ENCODE measurements around the gene RANBP10. TPM values are rescaled to one million over a fixed set of nuclear protein-coding genes. Genes with fewer than 3 reads are reported as not detected.
A peak's percentile ranks its signal among the peaks of the same experiment; 100 is the strongest.

The RANBP10 gene
- total and polyA plus RNA-seq, 2 of the 8 experiments (the other 6 are each of a cell fraction or from before 2014, with no cell fraction given) = 14.2 to 16.8 TPM

GRCh38 chr16:67806428-67807147 is at the start of gene RANBP10, which contains the start of gene TSNAXIP1 (continued):
- TF ChIP-seq SP1 (IDR thresholded peaks at IDR 0.05; ENCODE audit: low read depth, low read length) (peak; percentile 83), CBX5 (IDR thresholded peaks at IDR 0.05; ENCODE audit: low read depth, low read length) (no peak), SIX5 (IDR thresholded peaks at IDR 0.05; ENCODE audit: low read depth, low read length) (peak; percentile 100), POLR2AphosphoS5 (IDR thresholded peaks at IDR 0.05; ENCODE audit: low read depth, low read length) (peak; percentile 77), KDM4A (IDR thresholded peaks at IDR 0.05; ENCODE audit: low read depth, low read length, severe bottlenecking) (peak; percentile 74), YY1 (IDR thresholded peaks at IDR 0.05; ENCODE audit: low read depth, low read length) (peak; percentile 96), BCL11A (IDR thresholded peaks at IDR 0.05; ENCODE audit: low read depth in 2 of 2, low read length in 2 of 2) (no peak), SUZ12 (IDR thresholded peaks at IDR 0.05; ENCODE audit: low read length) (no peak), CHD1 (IDR thresholded peaks at IDR 0.05; ENCODE audit: low read depth, low read length) (no peak), HDAC6 (IDR thresholded peaks at IDR 0.05; ENCODE audit: low read depth, low read length) (no peak), CBX8 (IDR thresholded peaks at IDR 0.05; ENCODE audit: borderline replicate concordance, low read depth, low read length) (no peak), SIN3A (conservative IDR thresholded peaks at IDR 0.05 in 1 of 2, IDR thresholded peaks at IDR 0.05 in 1 of 2; ENCODE audit: low read depth in 1 of 2, low read length in 2 of 2) (peak; percentile 78 to 91; a peak in 3 of 4 replicates), NANOG (IDR thresholded peaks at IDR 0.05; ENCODE audit: insufficient read depth, low read depth, low read length, poor library complexity, severe bottlenecking) (no peak), KDM5A (IDR thresholded peaks at IDR 0.05; ENCODE audit: low read length) (0 out of 2 replicates have a peak, but pooled peaks have one; percentile 71), KDM1A (IDR thresholded peaks at IDR 0.05; ENCODE audit: borderline replicate concordance, low read length) (no peak), E2F6 (IDR thresholded peaks at IDR 0.05) (no peak), TAF1 (IDR thresholded peaks at IDR 0.05; ENCODE audit: low read depth, low read length) (peak; percentile 99), CTBP2 (IDR thresholded peaks at IDR 0.05; ENCODE audit: borderline replicate concordance, insufficient read depth, insufficient read length, low read length) (no peak)
- TF ChIP-seq, protein P1, sequence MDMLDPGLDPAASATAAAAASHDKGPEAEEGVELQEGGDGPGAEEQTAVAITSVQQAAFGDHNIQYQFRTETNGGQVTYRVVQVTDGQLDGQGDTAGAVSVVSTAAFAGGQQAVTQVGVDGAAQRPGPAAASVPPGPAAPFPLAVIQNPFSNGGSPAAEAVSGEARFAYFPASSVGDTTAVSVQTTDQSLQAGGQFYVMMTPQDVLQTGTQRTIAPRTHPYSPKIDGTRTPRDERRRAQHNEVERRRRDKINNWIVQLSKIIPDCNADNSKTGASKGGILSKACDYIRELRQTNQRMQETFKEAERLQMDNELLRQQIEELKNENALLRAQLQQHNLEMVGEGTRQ (IDR thresholded peaks at IDR 0.05; ENCODE audit: low read length) = no peak
- TF ChIP-seq, protein P2, sequence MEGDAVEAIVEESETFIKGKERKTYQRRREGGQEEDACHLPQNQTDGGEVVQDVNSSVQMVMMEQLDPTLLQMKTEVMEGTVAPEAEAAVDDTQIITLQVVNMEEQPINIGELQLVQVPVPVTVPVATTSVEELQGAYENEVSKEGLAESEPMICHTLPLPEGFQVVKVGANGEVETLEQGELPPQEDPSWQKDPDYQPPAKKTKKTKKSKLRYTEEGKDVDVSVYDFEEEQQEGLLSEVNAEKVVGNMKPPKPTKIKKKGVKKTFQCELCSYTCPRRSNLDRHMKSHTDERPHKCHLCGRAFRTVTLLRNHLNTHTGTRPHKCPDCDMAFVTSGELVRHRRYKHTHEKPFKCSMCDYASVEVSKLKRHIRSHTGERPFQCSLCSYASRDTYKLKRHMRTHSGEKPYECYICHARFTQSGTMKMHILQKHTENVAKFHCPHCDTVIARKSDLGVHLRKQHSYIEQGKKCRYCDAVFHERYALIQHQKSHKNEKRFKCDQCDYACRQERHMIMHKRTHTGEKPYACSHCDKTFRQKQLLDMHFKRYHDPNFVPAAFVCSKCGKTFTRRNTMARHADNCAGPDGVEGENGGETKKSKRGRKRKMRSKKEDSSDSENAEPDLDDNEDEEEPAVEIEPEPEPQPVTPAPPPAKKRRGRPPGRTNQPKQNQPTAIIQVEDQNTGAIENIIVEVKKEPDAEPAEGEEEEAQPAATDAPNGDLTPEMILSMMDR (IDR thresholded peaks at IDR 0.05; ENCODE audit: control extremely low read depth in 1 of 3, insufficient read depth in 1 of 3, low read depth in 1 of 3, low read length in 3 of 3) = no peak
